ENCODE data around the gene KIF6.

Gene KIF6

GRCh38 chr6:39602601-39603519, 122.3 kb downstream of the KIF6 start:
- Histone ChIP-seq H3K4me3 (ENCODE audit: low read length) (no peak overlapping the region), H3K36me3 (ENCODE audit: control insufficient read depth, insufficient read depth, low read length) (no peaks in the 10 kb centered on the region), H3K27ac (ENCODE audit: low read depth, low read length) (no peak overlapping the region), H3K4me1 (ENCODE audit: control insufficient read depth, insufficient read depth, low read length) (no peaks in the 10 kb centered on the region), H3K9ac (ENCODE audit: low read length) (no peak overlapping the region), H3K27me3 (ENCODE audit: control insufficient read depth, insufficient read depth, low read length) (no peaks in the 10 kb centered on the region)

GRCh38 chr6:39599973-39600372, 125.2 kb downstream of the KIF6 start:
- Histone ChIP-seq H3K4me3 (ENCODE audit: low read length) (no peak overlapping the region), H3K27me3 (ENCODE audit: control insufficient read depth, insufficient read depth, low read length) (no peaks in the 10 kb centered on the region), H3K4me1 (ENCODE audit: control insufficient read depth, insufficient read depth, low read length) (no peaks in the 10 kb centered on the region), H3K9ac (ENCODE audit: low read length) (no peak overlapping the region), H3K36me3 (ENCODE audit: control insufficient read depth, insufficient read depth, low read length) (no peaks in the 10 kb centered on the region), H3K27ac (ENCODE audit: low read depth, low read length) (no peak overlapping the region)

GRCh38 chr6:39599341-39599740, 125.9 kb downstream of the KIF6 start:
- no peak overlapping the region for H3K9ac ChIP-seq (ENCODE audit: low read length)
- no peak overlapping the region for H3K4me3 ChIP-seq (ENCODE audit: low read length)
- H3K4me1 ChIP-seq (ENCODE audit: control insufficient read depth, insufficient read depth, low read length): no peaks in the 10 kb centered on the region
- no peaks in the 10 kb centered on the region for H3K27me3 ChIP-seq (ENCODE audit: control insufficient read depth, insufficient read depth, low read length)
- H3K36me3 ChIP-seq (ENCODE audit: control insufficient read depth, insufficient read depth, low read length): no peaks in the 10 kb centered on the region
- no peak overlapping the region for H3K27ac ChIP-seq (ENCODE audit: low read depth, low read length)

- Histone ChIP-seq H3K4me1 (ENCODE audit: control insufficient read depth, insufficient read depth, low read length) (no peaks in the 10 kb centered on the region), H3K9ac (ENCODE audit: low read length) (no peak overlapping the region), H3K36me3 (ENCODE audit: control insufficient read depth, insufficient read depth, low read length) (no peaks in the 10 kb centered on the region), H3K27me3 (ENCODE audit: control insufficient read depth, insufficient read depth, low read length) (no peaks in the 10 kb centered on the region), H3K4me3 (ENCODE audit: low read length) (no peak overlapping the region), H3K27ac (ENCODE audit: low read depth, low read length) (no peak overlapping the region)
Measured at GRCh38 chr6:39594285-39594684, 130.9 kb downstream of the KIF6 start.

- Histone ChIP-seq H3K4me1 (ENCODE audit: control insufficient read depth, insufficient read depth, low read length) (no peaks in the 10 kb centered on the region), H3K27ac (ENCODE audit: low read depth, low read length) (no peak overlapping the region), H3K27me3 (ENCODE audit: control insufficient read depth, insufficient read depth, low read length) (no peaks in the 10 kb centered on the region), H3K4me3 (ENCODE audit: low read length) (no peak overlapping the region), H3K36me3 (ENCODE audit: control insufficient read depth, insufficient read depth, low read length) (no peaks in the 10 kb centered on the region), H3K9ac (ENCODE audit: low read length) (no peak overlapping the region)
Measured at GRCh38 chr6:39593646-39594045, 131.6 kb downstream of the KIF6 start.

- Histone ChIP-seq H3K9ac (ENCODE audit: low read length) (no peak overlapping the region), H3K4me1 (ENCODE audit: control insufficient read depth, insufficient read depth, low read length) (no peaks in the 10 kb centered on the region), H3K36me3 (ENCODE audit: control insufficient read depth, insufficient read depth, low read length) (no peaks in the 10 kb centered on the region), H3K27me3 (ENCODE audit: control insufficient read depth, insufficient read depth, low read length) (no peaks in the 10 kb centered on the region), H3K4me3 (ENCODE audit: low read length) (no peak overlapping the region), H3K27ac (ENCODE audit: low read depth, low read length) (no peak overlapping the region)
Measured at GRCh38 chr6:39590871-39591393, 134.3 kb downstream of the KIF6 start.

- H3K4me3 ChIP-seq (ENCODE audit: low read length): no peak overlapping the region
- H3K27me3 ChIP-seq (ENCODE audit: control insufficient read depth, insufficient read depth, low read length): no peaks in the 10 kb centered on the region
- no peak overlapping the region for H3K27ac ChIP-seq (ENCODE audit: low read depth, low read length)
- H3K36me3 ChIP-seq (ENCODE audit: control insufficient read depth, insufficient read depth, low read length): no peaks in the 10 kb centered on the region
- no peak overlapping the region for H3K9ac ChIP-seq (ENCODE audit: low read length)
- H3K4me1 ChIP-seq (ENCODE audit: control insufficient read depth, insufficient read depth, low read length): no peaks in the 10 kb centered on the region
Measured at GRCh38 chr6:39587080-39587479, 138.1 kb downstream of the KIF6 start.

GRCh38 chr6:39585641-39586040, 139.6 kb downstream of the KIF6 start:
- no peak overlapping the region for H3K4me3 ChIP-seq (ENCODE audit: low read length)
- H3K9ac ChIP-seq (ENCODE audit: low read length): no peak overlapping the region
- H3K4me1 ChIP-seq (ENCODE audit: control insufficient read depth, insufficient read depth, low read length): no peaks in the 10 kb centered on the region
- H3K36me3 ChIP-seq (ENCODE audit: control insufficient read depth, insufficient read depth, low read length): no peaks in the 10 kb centered on the region
- no peak overlapping the region for H3K27ac ChIP-seq (ENCODE audit: low read depth, low read length)
- H3K27me3 ChIP-seq (ENCODE audit: control insufficient read depth, insufficient read depth, low read length): no peaks in the 10 kb centered on the region

- Histone ChIP-seq H3K4me3 (ENCODE audit: low read length) (no peak overlapping the region), H3K36me3 (ENCODE audit: control insufficient read depth, insufficient read depth, low read length) (no peaks in the 10 kb centered on the region), H3K4me1 (ENCODE audit: control insufficient read depth, insufficient read depth, low read length) (no peaks in the 10 kb centered on the region), H3K27ac (ENCODE audit: low read depth, low read length) (no peak overlapping the region), H3K27me3 (ENCODE audit: control insufficient read depth, insufficient read depth, low read length) (no peaks in the 10 kb centered on the region), H3K9ac (ENCODE audit: low read length) (no peak overlapping the region)
Measured at GRCh38 chr6:39577446-39578165, 147.6 kb downstream of the KIF6 start.

GRCh38 chr6:39576556-39577303, 148.5 kb downstream of the KIF6 start:
- H3K36me3 ChIP-seq (ENCODE audit: control insufficient read depth, insufficient read depth, low read length): no peaks in the 10 kb centered on the region
- no peaks in the 10 kb centered on the region for H3K27me3 ChIP-seq (ENCODE audit: control insufficient read depth, insufficient read depth, low read length)
- no peaks in the 10 kb centered on the region for H3K4me1 ChIP-seq (ENCODE audit: control insufficient read depth, insufficient read depth, low read length)
- H3K9ac ChIP-seq (ENCODE audit: low read length): no peak overlapping the region
- H3K27ac ChIP-seq (ENCODE audit: low read depth, low read length): no peak overlapping the region
- H3K4me3 ChIP-seq (ENCODE audit: low read length): no peak overlapping the region

- Histone ChIP-seq H3K36me3 (ENCODE audit: control insufficient read depth, insufficient read depth, low read length) (no peaks in the 10 kb centered on the region), H3K27ac (ENCODE audit: low read depth, low read length) (no peak overlapping the region), H3K27me3 (ENCODE audit: control insufficient read depth, insufficient read depth, low read length) (no peaks in the 10 kb centered on the region)
Measured at GRCh38 chr6:39574991-39575390, 150.2 kb downstream of the KIF6 start.

GRCh38 chr6:39573541-39573940, 151.7 kb downstream of the KIF6 start:
- H3K36me3 ChIP-seq (ENCODE audit: control insufficient read depth, insufficient read depth, low read length): no peaks in the 10 kb centered on the region
- H3K4me3 ChIP-seq (ENCODE audit: low read length): no peak overlapping the region
- H3K27me3 ChIP-seq (ENCODE audit: control insufficient read depth, insufficient read depth, low read length): no peaks in the 10 kb centered on the region
- no peaks in the 10 kb centered on the region for H3K4me1 ChIP-seq (ENCODE audit: control insufficient read depth, insufficient read depth, low read length)
- no peak overlapping the region for H3K9ac ChIP-seq (ENCODE audit: low read length)
- H3K27ac ChIP-seq (ENCODE audit: low read depth, low read length): no peak overlapping the region

More at GRCh38 chr6:39574991-39575390, 150.2 kb downstream of the KIF6 start:
- no peak overlapping the region for H3K9ac ChIP-seq (ENCODE audit: low read length)
- H3K4me1 ChIP-seq (ENCODE audit: control insufficient read depth, insufficient read depth, low read length): no peaks in the 10 kb centered on the region
- H3K4me3 ChIP-seq (ENCODE audit: low read length): no peak overlapping the region
